SH-SY5Y (cell line): ENCODE measurements around the gene GCSH.

ENCODE experiments used
- GATA2 ChIP-seq: IDR thresholded peaks from 2 replicates; pipeline ENCODE4 v1.6.1; 2011; ENCODE audit warnings: mild to moderate bottlenecking, low read depth, low read length
- GATA3 ChIP-seq: IDR thresholded peaks from 2 replicates; pipeline ENCODE4 v1.6.1; 2011; ENCODE audit warnings: low read depth, mild to moderate bottlenecking, low read length, moderate library complexity

DNA sequence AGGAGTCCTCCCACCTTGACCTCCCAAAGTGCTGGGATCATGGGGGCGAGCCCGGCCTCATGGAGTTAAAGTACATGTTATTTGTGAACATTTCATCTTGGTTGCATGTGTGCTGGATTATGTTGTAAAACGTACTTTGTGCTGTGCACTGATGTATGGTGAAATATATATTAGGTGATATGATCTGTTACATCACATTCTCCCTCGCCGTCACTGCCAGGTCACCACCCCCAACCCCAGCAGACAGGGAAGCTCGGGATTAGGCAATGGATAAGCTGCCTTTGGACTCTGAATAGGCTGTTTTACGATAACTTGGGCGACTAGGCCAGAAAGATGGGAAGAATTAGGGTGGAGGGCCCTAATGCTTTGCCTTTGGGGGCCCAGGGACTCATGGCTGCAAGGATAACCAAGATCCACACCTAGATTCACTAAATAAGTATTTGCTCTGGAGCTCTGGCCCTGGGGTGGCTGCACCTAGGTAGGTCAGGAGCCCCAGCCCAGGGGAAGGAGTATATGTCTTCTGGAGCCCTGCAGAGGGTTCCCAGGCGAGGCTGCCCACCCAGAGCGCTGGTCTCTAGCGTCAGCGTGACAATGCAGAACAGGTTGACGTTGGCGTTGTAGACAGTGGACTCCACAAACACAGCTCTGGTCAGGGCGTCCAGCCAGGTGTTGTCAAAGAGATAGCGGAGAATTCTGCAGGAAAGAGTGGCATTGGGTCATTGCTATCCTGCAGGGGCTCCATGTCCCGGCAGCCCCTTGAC, 27.1 kb upstream of the GCSH start:
- no peak for TF ChIP-seq GATA2
- no peak for TF ChIP-seq GATA3
